Right atrium auricular region (tissue), 2 donors: Measurements from ENCODE around the gene SLC39A8. TPM values are rescaled to one million over a fixed set of nuclear protein-coding genes. Genes with fewer than 3 reads are reported as not detected.

ENCODE experiments used
- DNase-seq: peaks from one replicate; pipeline ENCODE4 v3.0.0-alpha.2; 2019; ENCODE audit warnings: low spot score
- H3K27ac ChIP-seq, 2 donors: fragments of 200-600 bp; sonication (generic); 1 replicate in 1 of 2; 2 replicates in 1 of 2; pipeline ENCODE4 v1.5.1; 2016 to 2019
- H3K27me3 ChIP-seq, 2 donors: fragments of 200-600 bp; sonication (generic); one replicate each; pipeline versions ENCODE4 v1.5.1 to v1.6.0; 2017 to 2019
- H3K36me3 ChIP-seq: fragments of 200-600 bp; sonication (generic); one replicate; pipeline ENCODE4 v1.5.1; 2016
- H3K4me1 ChIP-seq, 2 donors: fragments of 200-600 bp; sonication (generic); one replicate each; pipeline versions ENCODE4 v1.5.1 to v1.6.0; 2017 to 2019
- H3K4me3 ChIP-seq, 2 donors: fragments of 200-600 bp; sonication (generic); 1 replicate in 1 of 2; 2 replicates in 1 of 2; pipeline ENCODE4 v1.5.1; 2017 to 2019; ENCODE audit warnings: mild to moderate bottlenecking in 1 of 2, moderate library complexity in 1 of 2
- H3K9me3 ChIP-seq, 2 donors: fragments of 200-600 bp; sonication (generic); one replicate each; pipeline ENCODE4 v1.5.1; 2019
- CTCF ChIP-seq, 2 donors: fragments of 200-600 bp; sonication (generic); IDR thresholded peaks; one replicate each; pipeline ENCODE4 v1.5.1; 2019; ENCODE audit warnings: antibody characterized with exemption in 2 of 2
- total RNA-seq, 2 donors: library from RNA; depleted of rRNA; stranded (reverse); fragments of >200 nt; gene quantifications; one replicate each; pipeline ENCODE4 v1.1.0, GENCODE V29; 2016

SLC39A8 gene
- total RNA-seq, 2 donors from 2014 or later = 64.3 to 143 TPM

DNA sequence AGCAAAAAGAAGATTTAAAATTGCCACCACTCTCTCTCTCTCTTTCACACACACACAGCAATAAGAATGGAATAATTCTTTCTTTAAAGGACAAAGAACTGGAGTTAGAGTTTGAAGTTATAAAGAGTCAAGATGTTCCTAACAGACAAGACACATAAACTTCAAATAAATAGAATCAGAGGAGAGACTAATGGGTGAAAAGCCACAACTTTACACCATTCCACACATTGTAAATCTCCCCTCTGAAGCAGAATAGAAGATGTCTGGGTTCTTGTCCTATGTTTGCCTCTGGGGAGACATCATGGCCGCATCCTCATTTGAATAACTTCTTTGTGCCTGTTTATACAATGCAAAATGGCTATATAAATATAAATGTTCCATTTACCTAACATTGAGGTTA, 39.6 kb downstream of the SLC39A8 start:
- Histone ChIP-seq H3K4me1 (peaks cover 0 to 9% of the 10 kb centered on the region in 2 donors), H3K9me3 (no peaks in the 10 kb centered on the region), H3K27me3 (no peaks in the 10 kb centered on the region), H3K36me3 (no peaks in the 10 kb centered on the region), H3K4me3 (no peak overlapping the region), H3K27ac (no peak overlapping the region)
- TF ChIP-seq CTCF (IDR thresholded peaks at IDR 0.05) = no peak
- DNase-seq = no peak

- Histone ChIP-seq H3K27me3 (no peaks in the 10 kb centered on the region), H3K4me3 (no peak overlapping the region), H3K36me3 (no peaks in the 10 kb centered on the region), H3K27ac (no peak overlapping the region), H3K4me1 (peaks cover 0 to 9% of the 10 kb centered on the region in 2 donors), H3K9me3 (no peaks in the 10 kb centered on the region)
- DNase-seq = no peak
- no peak for TF ChIP-seq CTCF (IDR thresholded peaks at IDR 0.05)
Measured at GRCh38 chr4:102302762-102303161, 42.5 kb downstream of the SLC39A8 start.

DNA sequence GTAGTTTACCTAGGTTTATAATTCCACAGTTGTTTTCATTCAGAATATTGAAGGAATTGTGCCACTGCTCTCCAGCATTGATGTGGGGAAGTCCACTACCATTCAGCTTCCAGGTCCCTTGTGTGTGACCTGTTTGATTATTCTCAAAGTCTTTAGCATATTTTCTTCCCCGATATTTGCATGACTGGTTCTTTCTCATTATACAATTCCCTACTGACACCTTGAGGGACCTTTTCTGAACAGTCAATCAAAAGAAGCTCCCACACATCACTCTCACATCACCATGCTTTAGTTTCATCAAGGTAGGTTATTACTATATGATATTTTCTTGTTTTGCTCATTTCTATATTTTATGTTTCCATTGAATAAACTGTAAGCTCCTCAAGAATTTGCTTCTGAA, 44.1 kb downstream of the SLC39A8 start:
- DNase-seq = no peak
- H3K36me3 ChIP-seq = peaks cover 8% of the 10 kb centered on the region
- H3K4me3 ChIP-seq = no peak overlapping the region
- TF ChIP-seq CTCF (IDR thresholded peaks at IDR 0.05) = no peak
- H3K27me3 ChIP-seq = no peaks in the 10 kb centered on the region
- no peaks in the 10 kb centered on the region for H3K9me3 ChIP-seq
- H3K27ac ChIP-seq = peak overlapping the region in 1 of 2 donors; percentile 46
- H3K4me1 ChIP-seq = peaks cover 0 to 9% of the 10 kb centered on the region in 2 donors

- Histone ChIP-seq H3K9me3 (no peaks in the 10 kb centered on the region), H3K27me3 (no peaks in the 10 kb centered on the region), H3K4me3 (no peak overlapping the region), H3K36me3 (peaks cover 9% of the 10 kb centered on the region), H3K27ac (peak overlapping the region in 1 of 2 donors; percentile 9), H3K4me1 (peaks cover 0 to 9% of the 10 kb centered on the region in 2 donors)
- peak; percentile 51 to 73 for TF ChIP-seq CTCF (IDR thresholded peaks at IDR 0.05)
- DNase-seq = peak; percentile 69
Measured at GRCh38 chr4:102299354-102300107, 45.8 kb downstream of the SLC39A8 start.

GRCh38 chr4:102298716-102299115, 46.6 kb downstream of the SLC39A8 start:
- Histone ChIP-seq H3K9me3 (no peaks in the 10 kb centered on the region), H3K4me3 (no peak overlapping the region), H3K36me3 (peaks cover 9% of the 10 kb centered on the region), H3K27ac (peak overlapping the region in 1 of 2 donors; percentile 2), H3K27me3 (no peaks in the 10 kb centered on the region), H3K4me1 (peaks cover 0 to 9% of the 10 kb centered on the region in 2 donors)
- DNase-seq = no peak
- TF ChIP-seq CTCF (IDR thresholded peaks at IDR 0.05) = no peak
